Esophagus mucosa (tissue), 1 donor: Measurements from ENCODE around the gene ECT2. TPM values are rescaled to one million over a fixed set of nuclear protein-coding genes. Genes with fewer than 3 reads are reported as not detected.

Experiments used
- ATAC-seq: fragments of 200-7000 bp; cut with Tn5 transposase; one replicate; pipeline ENCODE4 v1.9.1; 2020
- total RNA-seq: library from RNA; stranded (reverse); gene quantifications from one replicate; pipeline ENCODE4 v1.2.4, GENCODE V29; 2023
- donor health status: DM: yes; HTN: yes; CAD: no.

Gene ECT2
- total RNA-seq, 1 donor from 2014 or later: 22.4 TPM

GRCh38 chr3:172869368-172869771 lies 118.8 kb downstream of the ECT2 start:
- ATAC-seq: no peak

DNA sequence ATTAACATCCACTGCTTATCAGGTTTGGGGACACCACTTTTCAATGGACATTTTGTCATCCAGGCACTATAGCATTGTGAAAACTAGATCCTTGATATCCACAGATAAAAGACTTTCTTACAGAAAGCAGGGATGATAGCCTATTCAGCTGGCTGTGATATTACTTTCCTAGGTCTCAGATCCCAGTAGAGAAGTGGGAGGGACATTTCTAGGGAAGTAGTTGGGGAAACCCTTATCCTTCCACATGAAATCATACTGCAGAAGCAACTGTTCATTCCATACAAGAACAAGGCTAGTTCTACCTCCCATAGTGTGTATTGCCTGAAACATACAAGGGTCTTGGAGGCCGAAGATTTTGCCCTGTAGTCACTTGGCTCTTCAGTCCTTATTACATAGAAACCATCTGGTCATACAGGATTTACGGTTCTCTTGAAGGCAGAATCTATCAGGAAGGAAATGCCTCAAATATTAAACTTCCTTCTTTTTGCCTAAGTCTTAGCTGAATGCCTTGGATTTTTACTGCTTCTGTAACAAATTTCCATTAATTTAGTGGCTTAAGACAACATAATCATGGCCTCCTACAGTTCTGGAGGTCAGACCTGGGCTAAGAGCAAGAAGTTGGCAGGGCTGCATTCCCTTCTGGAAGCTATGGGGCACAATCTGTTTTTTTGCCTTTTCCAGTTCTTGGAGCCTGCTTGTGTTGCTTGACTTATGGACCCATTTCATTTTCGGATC lies 119.4 kb downstream of the ECT2 start:
- ATAC-seq: no peak

Other genes starting within 250 kb of the ECT2 start
- gene TNFSF10, start 227.3 kb upstream of the ECT2 start, total RNA-seq: 40.2 TPM
- 5.3 TPM for gene NCEH1, start 39.7 kb upstream of the ECT2 start, total RNA-seq